ENCODE results near the gene TSPAN12.

The TSPAN12 gene

GRCh38 chr7:120806669-120807068, 51.3 kb downstream of the TSPAN12 start (continued):
- TF ChIP-seq ZNF146 (tag by site-specific recombination; IDR thresholded peaks at IDR 0.05) (peak; percentile 70; the same call in 1 of the 2 replicates), ZNF341 (tag by site-specific recombination; IDR thresholded peaks at IDR 0.05; ENCODE audit: low read depth) (no peak), ZNF677 (tag by site-specific recombination; IDR thresholded peaks at IDR 0.05) (no peak), ZIC2 (tag by site-specific recombination; IDR thresholded peaks at IDR 0.05) (no peak), ZNF433 (tag by site-specific recombination; IDR thresholded peaks at IDR 0.05; ENCODE audit: low read depth) (no peak), ZNF837 (tag by site-specific recombination; IDR thresholded peaks at IDR 0.05) (0 out of 2 replicates have a peak, but pooled peaks have one; percentile 28), KLF1 (tag by site-specific recombination; IDR thresholded peaks at IDR 0.05) (no peak), ZNF10 (tag by site-specific recombination; IDR thresholded peaks at IDR 0.05) (peak; percentile 62), ZFP41 (tag by site-specific recombination; IDR thresholded peaks at IDR 0.05; ENCODE audit: borderline replicate concordance) (no peak), ZNF292 (tag by site-specific recombination; IDR thresholded peaks at IDR 0.05; ENCODE audit: borderline replicate concordance, low read depth) (no peak), ZNF114 (tag by site-specific recombination; IDR thresholded peaks at IDR 0.05) (no peak), PRDM10 (tag by site-specific recombination; IDR thresholded peaks at IDR 0.05) (peak; percentile 69), BCL11B (tag by site-specific recombination; IDR thresholded peaks at IDR 0.05; ENCODE audit: low read depth) (peak; percentile 81), ZSCAN5A (tag by site-specific recombination; IDR thresholded peaks at IDR 0.05) (no peak), ZNF175 (tag by site-specific recombination; IDR thresholded peaks at IDR 0.05) (no peak), KLF8 (tag by site-specific recombination; IDR thresholded peaks at IDR 0.05) (peak; percentile 93), ZNF394 (tag by site-specific recombination; IDR thresholded peaks at IDR 0.05; ENCODE audit: borderline replicate concordance) (peak; percentile 78; the same call in 1 of the 2 replicates), PRDM4 (tag by site-specific recombination; IDR thresholded peaks at IDR 0.05) (peak; percentile 90), ZNF48 (tag by site-specific recombination; IDR thresholded peaks at IDR 0.05) (no peak), SP7 (tag by site-specific recombination; IDR thresholded peaks at IDR 0.05) (peak; percentile 97), ZNF426 (tag by site-specific recombination; IDR thresholded peaks at IDR 0.05) (no peak), ZFP3 (tag by site-specific recombination; IDR thresholded peaks at IDR 0.05; ENCODE audit: low read depth) (no peak), MYNN (tag by site-specific recombination; IDR thresholded peaks at IDR 0.05; ENCODE audit: borderline replicate concordance) (no peak), ZNF560 (tag by site-specific recombination; IDR thresholded peaks at IDR 0.05; ENCODE audit: borderline replicate concordance) (no peak), ZNF266 (tag by site-specific recombination; IDR thresholded peaks at IDR 0.05; ENCODE audit: low read depth) (no peak), ZBTB10 (tag by site-specific recombination; IDR thresholded peaks at IDR 0.05) (no peak), GLIS1 (tag by site-specific recombination; IDR thresholded peaks at IDR 0.05) (no peak), KLF16 (tag by site-specific recombination; IDR thresholded peaks at IDR 0.05) (peak; percentile 54; the same call in 1 of the 2 replicates), ZNF658 (tag by site-specific recombination; IDR thresholded peaks at IDR 0.05) (no peak), TRIM28 (IDR thresholded peaks at IDR 0.05; ENCODE audit: borderline replicate concordance, low read length) (no peak), ZNF530 (tag by site-specific recombination; IDR thresholded peaks at IDR 0.05; ENCODE audit: low read depth) (no peak)

Measured in HEK293 (cell line).